Mesothelial cell of epicardium (in vitro differentiated cells): ENCODE results near the gene CGN. TPM values are rescaled to one million over a fixed set of nuclear protein-coding genes. Genes with fewer than 3 reads are reported as not detected.

Experiments used
- DNase-seq, 2 experiments: peaks; one replicate each; pipeline ENCODE4 v3.0.0; 2021; ENCODE audit warnings: low spot score in 2 of 2; ENCODE audit not compliant: unreplicated experiment in 2 of 2
- H3K27ac Mint-ChIP-seq: 2 replicates; pipeline ENCODE4 v1.8.0; 2021; ENCODE audit warnings: mixed read lengths
- H3K27me3 Mint-ChIP-seq: 2 replicates; pipeline ENCODE4 v1.8.0; 2021; ENCODE audit warnings: low read depth, mixed read lengths
- H3K36me3 Mint-ChIP-seq: 2 replicates; pipeline ENCODE4 v1.8.0; 2021; ENCODE audit warnings: mixed read lengths
- H3K4me1 Mint-ChIP-seq: 2 replicates; pipeline ENCODE4 v1.8.0; 2021; ENCODE audit warnings: mixed read lengths
- H3K4me3 Mint-ChIP-seq: 2 replicates; pipeline ENCODE4 v1.8.0; 2021; ENCODE audit warnings: mild to moderate bottlenecking, moderate library complexity, mixed read lengths
- H3K9me3 Mint-ChIP-seq: 2 replicates; pipeline ENCODE4 v1.8.0; 2021; ENCODE audit warnings: mixed read lengths
- total RNA-seq: library from RNA; stranded (reverse); gene quantifications from 3 replicates; pipeline ENCODE4 v1.2.1, GENCODE V29; 2021
- TF ChIP-seq, protein P1 (sequence below): fragments of 200-600 bp; sonication (generic); IDR thresholded peaks from one replicate; pipeline ENCODE4 v1.5.0; 2021; ENCODE audit warnings: antibody characterized with exemption; ENCODE audit not compliant: unreplicated experiment

The CGN gene
- total RNA-seq, 1 donor from 2014 or later, result 38.9 TPM

DNA sequence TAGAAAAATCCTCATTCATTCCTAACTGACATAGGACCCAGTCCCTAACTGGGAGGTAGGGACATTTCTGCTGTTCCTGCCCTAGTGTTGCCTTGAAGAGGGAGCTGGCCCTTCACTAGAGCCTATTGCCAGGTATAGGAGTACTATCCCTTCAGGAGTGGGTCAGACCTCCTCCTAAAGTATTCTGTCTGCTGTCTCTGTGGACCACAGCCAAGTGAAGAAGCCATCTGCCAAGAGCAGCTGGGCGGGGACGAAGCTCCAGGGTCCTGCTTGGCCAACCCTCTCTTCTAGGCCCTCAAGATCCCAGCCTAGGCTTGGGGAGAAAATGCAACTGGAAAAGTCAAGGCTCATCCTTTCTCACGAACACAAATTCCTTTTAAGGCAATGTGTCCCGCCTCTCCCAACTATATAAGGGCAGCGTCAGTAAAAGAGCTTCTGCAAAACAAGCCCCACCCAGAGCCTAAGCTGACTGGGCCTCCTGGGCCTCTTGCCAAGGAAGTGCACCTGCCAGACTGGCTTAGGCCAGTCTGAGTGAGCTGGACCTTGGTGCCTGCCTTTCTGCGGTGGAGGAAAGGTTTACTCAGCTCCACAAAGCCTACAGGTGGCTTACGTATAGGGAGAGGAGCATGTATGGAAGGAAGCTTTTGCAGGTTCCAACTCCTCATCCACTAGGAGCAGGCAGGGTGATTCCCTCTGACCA, 28.3 kb downstream of the CGN start:
- Mint-ChIP-seq H3K9me3 (no peaks in the 10 kb centered on the region), H3K4me1 (peaks cover 29% of the 10 kb centered on the region), H3K27me3 (no peaks in the 10 kb centered on the region), H3K27ac (peak overlapping the region; percentile 99), H3K4me3 (peak overlapping the region; percentile 96), H3K36me3 (peaks cover 7% of the 10 kb centered on the region)
- DNase-seq, result peak; percentile 43 to 75
- TF ChIP-seq, protein P1, sequence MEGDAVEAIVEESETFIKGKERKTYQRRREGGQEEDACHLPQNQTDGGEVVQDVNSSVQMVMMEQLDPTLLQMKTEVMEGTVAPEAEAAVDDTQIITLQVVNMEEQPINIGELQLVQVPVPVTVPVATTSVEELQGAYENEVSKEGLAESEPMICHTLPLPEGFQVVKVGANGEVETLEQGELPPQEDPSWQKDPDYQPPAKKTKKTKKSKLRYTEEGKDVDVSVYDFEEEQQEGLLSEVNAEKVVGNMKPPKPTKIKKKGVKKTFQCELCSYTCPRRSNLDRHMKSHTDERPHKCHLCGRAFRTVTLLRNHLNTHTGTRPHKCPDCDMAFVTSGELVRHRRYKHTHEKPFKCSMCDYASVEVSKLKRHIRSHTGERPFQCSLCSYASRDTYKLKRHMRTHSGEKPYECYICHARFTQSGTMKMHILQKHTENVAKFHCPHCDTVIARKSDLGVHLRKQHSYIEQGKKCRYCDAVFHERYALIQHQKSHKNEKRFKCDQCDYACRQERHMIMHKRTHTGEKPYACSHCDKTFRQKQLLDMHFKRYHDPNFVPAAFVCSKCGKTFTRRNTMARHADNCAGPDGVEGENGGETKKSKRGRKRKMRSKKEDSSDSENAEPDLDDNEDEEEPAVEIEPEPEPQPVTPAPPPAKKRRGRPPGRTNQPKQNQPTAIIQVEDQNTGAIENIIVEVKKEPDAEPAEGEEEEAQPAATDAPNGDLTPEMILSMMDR, result no peak

DNA sequence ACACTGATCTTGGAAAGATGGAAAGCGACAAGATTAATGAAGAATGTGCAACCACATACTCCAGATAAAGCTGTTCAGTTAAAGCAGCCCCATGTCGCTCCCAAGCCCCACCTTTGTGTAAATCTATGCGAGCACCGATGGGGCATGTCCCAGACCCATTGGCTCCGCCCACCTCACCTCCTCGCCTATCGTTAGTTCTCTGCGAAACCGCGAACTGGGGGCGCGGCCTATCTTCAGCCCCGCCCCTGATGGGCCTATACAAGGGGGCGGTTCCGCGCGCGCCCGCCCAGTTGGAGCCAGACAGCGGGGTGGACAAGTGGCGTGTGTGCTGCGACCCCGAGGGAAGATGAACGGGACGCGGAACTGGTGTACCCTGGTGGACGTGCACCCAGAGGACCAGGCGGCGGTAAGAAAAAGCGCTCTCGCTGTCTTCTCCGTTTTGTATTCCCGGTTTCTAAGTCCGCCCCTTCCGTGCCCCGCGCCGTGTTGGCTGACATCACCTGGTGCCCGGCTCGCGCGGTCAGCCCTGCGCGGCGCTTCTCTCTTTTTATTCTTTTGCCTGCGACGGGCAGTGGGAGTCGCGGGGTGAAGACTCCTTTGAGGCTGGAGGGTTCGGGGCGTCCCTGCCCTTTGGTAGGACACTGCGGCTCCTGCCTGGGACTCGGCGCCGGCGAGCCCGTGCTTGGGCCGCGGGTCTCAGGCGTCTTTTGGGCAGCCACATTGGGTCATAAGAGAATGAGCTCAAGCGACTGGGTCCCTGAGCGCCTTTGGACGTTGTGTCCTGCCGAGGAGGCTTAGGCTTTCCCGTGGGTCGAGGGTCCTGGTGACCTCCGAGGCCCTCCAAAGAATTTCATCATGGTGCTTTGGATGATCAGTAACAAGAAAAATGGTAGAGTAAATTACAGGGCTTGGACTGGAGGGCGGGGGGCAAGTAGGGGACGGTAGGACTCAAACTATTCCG, 29.1 kb downstream of the CGN start, which contains the start of gene TUFT1:
Gene TUFT1, plus strand, starts transcription at position 289 of the 961 bp plus-strand sequence. Its CDS starts 58 bp downstream, at position 347.
- peak within 1 kb of the TSS; percentile 99 for H3K27ac Mint-ChIP-seq
- H3K36me3 Mint-ChIP-seq, result peaks cover 7% of the 10 kb centered on the region
- peaks cover 29% of the 10 kb centered on the region for H3K4me1 Mint-ChIP-seq
- TF ChIP-seq, protein P1, result no peak
- no peaks in the 10 kb centered on the region for H3K9me3 Mint-ChIP-seq
- H3K4me3 Mint-ChIP-seq, result peak within 1 kb of the TSS; percentile 96
- no peaks in the 10 kb centered on the region for H3K27me3 Mint-ChIP-seq
- peak; percentile 90 to 94 for DNase-seq

DNA sequence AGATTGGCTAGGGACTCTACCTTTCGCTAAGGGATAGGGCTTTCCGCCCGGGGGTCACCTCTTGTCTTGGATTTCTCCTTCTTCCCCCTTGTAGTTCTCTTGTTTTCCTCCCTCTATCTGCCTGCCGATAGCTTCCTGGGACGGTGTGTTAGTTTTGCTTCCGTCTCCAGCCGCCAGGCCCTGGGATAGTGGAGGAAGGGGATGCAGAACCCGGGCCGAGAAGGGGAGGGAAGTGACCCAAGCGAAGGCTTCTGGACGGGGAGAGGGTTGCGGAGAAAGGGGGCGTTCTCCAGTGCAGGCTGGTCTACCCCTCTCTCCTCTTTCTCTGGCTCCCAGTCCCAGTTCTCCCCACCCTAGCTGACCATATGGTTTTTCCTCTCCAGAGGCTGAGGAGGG, 29.8 kb downstream of the CGN start:
- H3K36me3 Mint-ChIP-seq, result peaks cover 7% of the 10 kb centered on the region
- peak overlapping the region; percentile 96 for H3K4me3 Mint-ChIP-seq
- no peaks in the 10 kb centered on the region for H3K9me3 Mint-ChIP-seq
- H3K27ac Mint-ChIP-seq, result peak overlapping the region; percentile 99
- DNase-seq, result no peak
- H3K27me3 Mint-ChIP-seq, result no peaks in the 10 kb centered on the region
- peaks cover 30% of the 10 kb centered on the region for H3K4me1 Mint-ChIP-seq
- TF ChIP-seq, protein P1, result no peak

DNA sequence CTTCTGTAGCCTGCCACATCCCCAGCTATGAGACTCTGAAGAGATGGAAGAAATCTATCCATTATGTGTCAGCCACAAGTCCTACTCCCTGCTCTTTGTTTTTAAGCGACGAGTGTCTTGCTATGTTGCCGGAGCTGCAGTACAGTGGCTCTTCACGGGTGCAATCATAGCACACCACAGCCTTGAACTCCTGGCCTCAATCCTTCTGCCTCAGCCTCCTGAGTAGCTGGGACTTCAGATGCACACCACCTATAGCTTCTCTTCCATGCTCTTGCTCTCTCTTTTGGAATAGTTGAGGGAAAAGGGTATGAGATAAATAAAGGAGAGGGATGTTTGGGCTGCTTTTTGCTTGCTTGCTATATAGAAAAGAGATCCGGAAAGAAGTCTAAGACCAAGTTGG, 30.6 kb downstream of the CGN start:
- no peaks in the 10 kb centered on the region for H3K9me3 Mint-ChIP-seq
- peaks cover 7% of the 10 kb centered on the region for H3K36me3 Mint-ChIP-seq
- H3K27ac Mint-ChIP-seq, result peak overlapping the region; percentile 99
- DNase-seq, result no peak
- TF ChIP-seq, protein P1, result no peak
- H3K4me3 Mint-ChIP-seq, result peak overlapping the region; percentile 96
- peaks cover 30% of the 10 kb centered on the region for H3K4me1 Mint-ChIP-seq
- H3K27me3 Mint-ChIP-seq, result no peaks in the 10 kb centered on the region

DNA sequence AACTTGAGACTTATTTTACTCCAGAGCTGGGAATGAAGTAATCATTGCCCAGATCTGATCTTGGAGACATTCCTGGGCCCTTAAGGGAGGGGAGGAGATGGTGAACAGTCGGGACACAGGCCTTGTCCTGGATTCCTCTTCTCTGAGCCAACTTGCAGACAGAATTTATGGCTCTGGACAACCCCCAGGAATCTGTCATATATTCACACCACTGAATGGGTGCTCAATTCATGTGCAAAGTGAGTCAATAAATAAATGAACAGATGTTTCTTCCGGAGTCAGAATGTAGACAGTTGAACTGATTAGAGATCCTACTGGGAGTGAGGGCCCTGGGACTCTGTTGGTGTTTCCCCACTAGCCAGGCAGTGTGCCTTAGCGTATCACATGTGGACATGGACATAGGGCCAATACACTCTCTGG, 31.5 kb downstream of the CGN start:
- H3K4me1 Mint-ChIP-seq, result peaks cover 38% of the 10 kb centered on the region
- H3K27me3 Mint-ChIP-seq, result no peaks in the 10 kb centered on the region
- H3K36me3 Mint-ChIP-seq, result peaks cover 8% of the 10 kb centered on the region
- peak overlapping the region; percentile 89 for H3K27ac Mint-ChIP-seq
- H3K4me3 Mint-ChIP-seq, result peak overlapping the region; percentile 96
- no peaks in the 10 kb centered on the region for H3K9me3 Mint-ChIP-seq
- no peak for DNase-seq
- TF ChIP-seq, protein P1, result no peak
